Activated CD8-positive, alpha-beta memory T cell treated with anti-CD3 and anti-CD28 coated beads, Interleukin-2, amount 50 U/mL, for 1 hour (primary cell): Measurements from ENCODE around the gene PTEN.
"Not testable (repeated sequence)": the region's sequence is repeated elsewhere in the genome, so short reads cannot be mapped to it uniquely, and the experiment has no call there.

Experiments
- DNase-seq: peaks from one replicate; pipeline ENCODE4 v3.0.0-alpha.2; 2020; ENCODE audit errors: extremely low read depth

PTEN gene

GRCh38 chr10:87869773-87870551 is 6.5 kb downstream of the PTEN start:
- DNase-seq: no peak

GRCh38 chr10:87872828-87873227 is 9.4 kb downstream of the PTEN start:
- no peak for DNase-seq

DNA sequence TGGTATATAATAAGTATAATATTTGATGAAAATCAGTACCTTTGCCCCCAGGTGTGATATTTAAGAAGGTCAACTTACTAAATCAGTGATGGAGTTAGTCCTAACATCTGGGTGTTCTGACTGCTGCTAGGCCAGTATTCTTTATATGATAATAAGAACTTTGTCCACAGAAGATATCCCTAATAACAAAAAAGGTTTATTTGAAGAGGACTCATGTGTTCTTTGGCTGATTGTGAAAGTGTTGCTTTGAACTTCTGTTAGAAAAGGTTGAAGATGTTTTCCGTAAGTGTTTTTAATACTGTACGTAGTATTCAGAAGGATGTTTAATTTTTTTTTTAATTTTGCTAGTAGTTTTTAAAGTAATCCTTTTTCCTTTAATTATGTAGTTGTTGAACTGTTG is 10.2 kb downstream of the PTEN start:
- no peak for DNase-seq

- DNase-seq: no peak
Observed at GRCh38 chr10:87875929-87876571, 12.6 kb downstream of the PTEN start.

- no peak for DNase-seq
Observed at GRCh38 chr10:87878664-87879459, 15.4 kb downstream of the PTEN start.

- no peak for DNase-seq
Observed at GRCh38 chr10:87880336-87880735, 16.9 kb downstream of the PTEN start.

- DNase-seq: not testable (repeated sequence)
Observed at GRCh38 chr10:87881373-87882059, 18.1 kb downstream of the PTEN start.

- no peak for DNase-seq
Observed at GRCh38 chr10:87882555-87883294, 19.3 kb downstream of the PTEN start.

DNA sequence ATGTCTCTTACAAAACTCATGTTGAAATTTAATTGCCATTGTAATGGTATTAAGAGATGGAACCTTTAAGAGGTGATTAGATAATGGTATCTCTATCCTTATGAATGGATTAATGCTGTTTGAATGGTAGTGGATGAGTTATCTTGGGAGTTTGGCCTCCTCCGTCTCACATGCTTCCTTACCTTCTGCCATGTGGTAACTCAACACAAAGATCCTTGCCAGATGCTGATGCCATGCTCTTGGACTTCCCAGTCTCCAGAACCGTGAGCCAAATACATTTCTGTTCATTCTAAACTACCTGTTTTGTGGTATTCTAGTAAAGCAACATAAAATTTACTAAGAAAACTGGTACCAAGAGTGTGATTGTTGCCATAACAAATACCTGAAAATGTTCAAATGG is 23.2 kb downstream of the PTEN start:
- no peak for DNase-seq

DNA sequence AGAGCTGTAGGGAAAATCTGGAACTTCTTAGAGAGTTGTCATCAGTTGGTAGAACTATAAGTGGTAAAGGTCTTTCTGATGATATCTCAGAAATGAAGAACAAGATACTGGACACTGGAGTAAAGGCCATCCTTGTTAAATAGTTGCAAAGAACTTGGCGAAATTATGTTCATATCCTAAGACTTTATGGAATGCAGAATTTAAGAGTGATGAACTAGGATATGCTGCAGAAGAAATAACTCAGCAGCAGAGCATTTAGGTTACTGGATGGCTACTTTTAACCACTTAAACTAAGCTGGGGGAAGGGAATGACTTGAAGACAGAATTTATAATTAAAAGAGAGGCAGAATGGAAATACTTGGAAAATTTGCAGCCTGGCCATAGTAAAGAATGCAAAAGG is 23.7 kb downstream of the PTEN start:
- DNase-seq: no peak

DNA sequence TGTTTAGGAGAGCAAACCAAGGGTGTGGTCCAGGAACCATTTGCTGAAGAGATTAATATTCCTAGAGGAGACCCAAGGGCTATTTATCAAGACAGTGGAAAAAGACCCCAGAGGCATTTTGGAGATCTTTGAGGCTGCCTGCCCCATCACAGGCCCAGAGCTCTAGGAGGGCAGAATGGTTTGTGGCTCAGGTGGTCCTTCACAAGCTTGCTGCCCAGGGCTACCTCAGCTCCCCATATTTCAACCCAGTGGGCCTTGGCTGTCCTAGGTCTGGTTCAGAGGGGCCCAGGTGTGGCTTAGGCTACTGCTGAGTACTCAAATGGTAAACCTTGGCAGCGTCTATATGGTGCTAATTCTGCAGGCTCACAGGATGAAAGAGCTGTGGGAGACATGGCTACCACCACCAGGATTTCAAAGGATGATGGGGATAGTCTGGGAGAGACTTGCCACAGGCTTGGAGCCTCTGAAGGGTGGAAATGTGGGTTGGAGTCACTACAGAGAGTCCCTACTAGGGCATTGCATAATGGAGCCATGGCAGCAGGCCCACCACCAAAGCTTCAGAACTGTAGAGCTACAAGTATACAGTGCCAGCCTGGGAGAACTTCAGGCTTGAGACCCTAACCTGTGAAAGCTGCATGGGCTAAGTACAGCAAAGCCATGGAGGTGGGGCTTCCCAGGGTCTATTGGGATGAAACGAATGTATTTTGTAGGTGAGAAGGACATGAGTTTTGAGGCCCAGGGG is 24.3 kb downstream of the PTEN start:
- DNase-seq: no peak

GRCh38 chr10:87895430-87895829 is 32.0 kb downstream of the PTEN start:
- no peak for DNase-seq

DNA sequence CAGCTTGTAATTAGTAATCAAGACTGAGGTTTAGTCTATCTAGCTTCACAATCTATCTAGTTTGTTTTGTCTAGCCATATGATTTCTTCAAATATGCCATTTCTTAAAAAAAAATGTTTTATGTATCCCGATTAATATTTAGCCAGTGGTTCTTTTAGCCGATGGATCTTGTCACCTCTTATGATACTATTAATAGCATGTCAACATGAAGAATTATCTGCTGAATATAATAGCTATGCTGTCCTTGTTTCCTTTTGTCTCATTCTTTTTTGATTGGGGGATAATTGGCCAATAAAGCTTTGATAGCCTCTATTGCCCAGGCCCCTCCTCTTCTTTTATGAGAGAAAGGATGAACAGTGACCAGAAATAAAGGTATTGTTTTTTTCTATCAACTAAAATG is 32.8 kb downstream of the PTEN start:
- DNase-seq: no peak

- DNase-seq: not testable (repeated sequence)
Observed at GRCh38 chr10:87897957-87898356, 34.5 kb downstream of the PTEN start.

DNA sequence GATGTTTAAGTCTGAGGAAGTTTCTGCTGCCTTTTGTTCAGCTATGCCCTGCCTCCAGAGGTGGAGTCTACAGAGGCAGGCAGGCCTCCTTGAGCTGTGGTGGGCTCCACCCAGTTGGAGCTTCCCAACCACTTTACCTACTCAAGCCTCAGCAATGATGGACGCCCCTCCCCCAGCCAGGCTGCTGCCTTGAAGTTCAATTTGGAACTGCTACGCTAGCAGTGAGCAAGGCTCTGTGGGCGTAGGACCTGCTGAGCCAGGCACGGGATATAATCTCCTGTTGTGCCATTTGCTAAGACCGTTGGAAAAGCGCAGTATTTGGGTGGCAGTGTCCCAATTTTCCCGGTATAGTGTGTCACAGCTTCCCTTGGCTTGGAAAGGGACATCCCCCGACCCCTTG is 40.0 kb downstream of the PTEN start:
- DNase-seq: not testable (repeated sequence)

- DNase-seq: no peak
Observed at GRCh38 chr10:87913156-87913921, 49.9 kb downstream of the PTEN start.

- no peak for DNase-seq
Observed at GRCh38 chr10:87915406-87915805, 52.0 kb downstream of the PTEN start.

DNA sequence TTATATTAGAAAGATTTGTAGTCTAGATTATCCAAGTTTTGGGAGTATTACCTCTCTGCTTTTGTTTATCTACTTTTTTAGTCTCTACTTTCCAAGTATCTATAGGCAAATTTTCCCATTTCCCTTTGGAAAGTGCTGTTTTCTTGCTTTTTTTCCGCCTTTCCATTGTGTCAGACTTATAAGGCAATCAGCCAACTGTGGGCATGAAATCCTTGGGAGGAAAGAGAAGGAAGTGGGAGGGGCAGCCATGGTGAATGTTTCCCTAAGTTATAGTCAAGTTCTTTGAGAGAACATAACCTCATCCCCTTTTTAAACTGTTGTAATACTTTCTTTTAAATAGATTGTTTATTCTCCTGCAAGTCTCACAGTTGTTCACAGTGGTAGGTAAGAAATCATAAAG is 52.6 kb downstream of the PTEN start:
- no peak for DNase-seq

DNA sequence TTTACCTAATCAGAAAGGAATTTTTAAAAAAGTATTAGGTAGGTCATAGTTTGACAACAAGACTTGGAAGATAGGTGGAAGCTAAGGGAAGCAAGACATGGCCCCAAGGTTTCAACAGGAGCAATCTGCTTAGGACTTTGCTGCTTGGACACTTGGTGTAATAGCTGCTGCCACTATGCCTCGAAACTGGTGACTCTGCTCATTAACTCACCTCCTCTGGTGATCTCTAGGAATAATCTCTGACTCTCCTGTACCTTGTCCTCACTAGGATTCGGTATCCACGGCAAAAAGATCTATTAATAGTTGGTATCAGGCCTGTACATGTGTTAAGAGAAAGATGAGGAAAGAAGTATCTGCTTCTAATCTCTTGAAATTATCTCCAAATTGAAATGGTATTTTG is 53.1 kb downstream of the PTEN start:
- no peak for DNase-seq
